ENCODE data around the gene KNL1.

DNA sequence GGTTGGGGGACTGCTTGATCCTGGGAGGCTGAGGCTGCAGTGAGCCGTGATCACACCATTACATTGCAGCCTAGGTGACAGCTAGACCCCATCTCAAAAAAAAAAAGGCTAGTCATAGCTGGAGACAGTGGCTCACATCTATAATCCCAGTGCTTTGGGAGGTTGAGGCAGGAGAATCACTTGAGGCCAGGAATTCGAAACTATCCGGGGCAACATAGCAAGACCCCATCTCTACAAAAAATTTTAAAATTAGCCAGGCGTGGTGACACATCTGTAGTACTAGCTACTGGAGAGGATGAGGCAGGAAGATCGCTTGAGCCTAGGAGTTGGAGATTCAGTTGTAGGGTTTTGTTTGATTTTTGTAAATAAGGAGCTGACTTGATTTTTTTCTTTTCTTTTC is 45.6 kb downstream of the KNL1 start:
- TF ChIP-seq, protein P1, sequence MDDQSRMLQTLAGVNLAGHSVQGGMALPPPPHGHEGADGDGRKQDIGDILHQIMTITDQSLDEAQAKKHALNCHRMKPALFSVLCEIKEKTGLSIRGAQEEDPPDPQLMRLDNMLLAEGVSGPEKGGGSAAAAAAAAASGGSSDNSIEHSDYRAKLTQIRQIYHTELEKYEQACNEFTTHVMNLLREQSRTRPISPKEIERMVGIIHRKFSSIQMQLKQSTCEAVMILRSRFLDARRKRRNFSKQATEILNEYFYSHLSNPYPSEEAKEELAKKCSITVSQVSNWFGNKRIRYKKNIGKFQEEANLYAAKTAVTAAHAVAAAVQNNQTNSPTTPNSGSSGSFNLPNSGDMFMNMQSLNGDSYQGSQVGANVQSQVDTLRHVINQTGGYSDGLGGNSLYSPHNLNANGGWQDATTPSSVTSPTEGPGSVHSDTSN (CRISPR knock-in tag; IDR thresholded peaks at IDR 0.05), result no peak
- no peak for TF ChIP-seq FEZF1 (tag by site-specific recombination; IDR thresholded peaks at IDR 0.05)
- TF ChIP-seq ZNF510 (tag by site-specific recombination; IDR thresholded peaks at IDR 0.05; ENCODE audit: insufficient replicate concordance), result no peak
- TF ChIP-seq ZNF416 (tag by site-specific recombination; IDR thresholded peaks at IDR 0.05), result no peak
- TF ChIP-seq ZNF350 (tag by site-specific recombination; IDR thresholded peaks at IDR 0.05), result no peak
- no peak for TF ChIP-seq ZNF335 (tag by site-specific recombination; conservative IDR thresholded peaks at IDR 0.05)
- TF ChIP-seq, protein P2, sequence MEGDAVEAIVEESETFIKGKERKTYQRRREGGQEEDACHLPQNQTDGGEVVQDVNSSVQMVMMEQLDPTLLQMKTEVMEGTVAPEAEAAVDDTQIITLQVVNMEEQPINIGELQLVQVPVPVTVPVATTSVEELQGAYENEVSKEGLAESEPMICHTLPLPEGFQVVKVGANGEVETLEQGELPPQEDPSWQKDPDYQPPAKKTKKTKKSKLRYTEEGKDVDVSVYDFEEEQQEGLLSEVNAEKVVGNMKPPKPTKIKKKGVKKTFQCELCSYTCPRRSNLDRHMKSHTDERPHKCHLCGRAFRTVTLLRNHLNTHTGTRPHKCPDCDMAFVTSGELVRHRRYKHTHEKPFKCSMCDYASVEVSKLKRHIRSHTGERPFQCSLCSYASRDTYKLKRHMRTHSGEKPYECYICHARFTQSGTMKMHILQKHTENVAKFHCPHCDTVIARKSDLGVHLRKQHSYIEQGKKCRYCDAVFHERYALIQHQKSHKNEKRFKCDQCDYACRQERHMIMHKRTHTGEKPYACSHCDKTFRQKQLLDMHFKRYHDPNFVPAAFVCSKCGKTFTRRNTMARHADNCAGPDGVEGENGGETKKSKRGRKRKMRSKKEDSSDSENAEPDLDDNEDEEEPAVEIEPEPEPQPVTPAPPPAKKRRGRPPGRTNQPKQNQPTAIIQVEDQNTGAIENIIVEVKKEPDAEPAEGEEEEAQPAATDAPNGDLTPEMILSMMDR (tag by site-specific recombination; IDR thresholded peaks at IDR 0.05), result no peak
- TF ChIP-seq ZNF530 (tag by site-specific recombination; IDR thresholded peaks at IDR 0.05; ENCODE audit: low read depth), result no peak
- TF ChIP-seq, protein P3, sequence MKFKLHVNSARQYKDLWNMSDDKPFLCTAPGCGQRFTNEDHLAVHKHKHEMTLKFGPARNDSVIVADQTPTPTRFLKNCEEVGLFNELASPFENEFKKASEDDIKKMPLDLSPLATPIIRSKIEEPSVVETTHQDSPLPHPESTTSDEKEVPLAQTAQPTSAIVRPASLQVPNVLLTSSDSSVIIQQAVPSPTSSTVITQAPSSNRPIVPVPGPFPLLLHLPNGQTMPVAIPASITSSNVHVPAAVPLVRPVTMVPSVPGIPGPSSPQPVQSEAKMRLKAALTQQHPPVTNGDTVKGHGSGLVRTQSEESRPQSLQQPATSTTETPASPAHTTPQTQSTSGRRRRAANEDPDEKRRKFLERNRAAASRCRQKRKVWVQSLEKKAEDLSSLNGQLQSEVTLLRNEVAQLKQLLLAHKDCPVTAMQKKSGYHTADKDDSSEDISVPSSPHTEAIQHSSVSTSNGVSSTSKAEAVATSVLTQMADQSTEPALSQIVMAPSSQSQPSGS (tag by site-specific recombination; IDR thresholded peaks at IDR 0.05; ENCODE audit: low read depth), result no peak
- no peak for TF ChIP-seq ZNF521 (tag by site-specific recombination; IDR thresholded peaks at IDR 0.05)

All from HEK293 (cell line).